H1 (cell line): ENCODE measurements around the gene CCT3. TPM values are rescaled to one million over a fixed set of nuclear protein-coding genes. Genes with fewer than 3 reads are reported as not detected.

Experiments
- ASH2L ChIP-seq: fragments of 200-600, 300-600 bp; sonication (generic); IDR thresholded peaks from one replicate; pipeline ENCODE4 v1.7.1; 2017; ENCODE audit warnings: low read length
- RAD21 ChIP-seq, 2 experiments: IDR thresholded peaks in 1 of 2; conservative IDR thresholded peaks in 1 of 2; 2 replicates each; pipeline ENCODE4 v1.6.1; 2011; ENCODE audit warnings: low read depth in 2 of 2, low read length in 2 of 2, improper control_type of control experiment in 1 of 2, inconsistent platforms in 1 of 2, mild to moderate bottlenecking in 1 of 2, moderate library complexity in 1 of 2
- polyA plus RNA-seq, 7 experiments: library from polyadenylated mRNA; depleted of rRNA in 3 of 7; stranded (reverse) in 5 of 7; unstranded in 2 of 7; fragments of >200 nt in 5 of 7; fragments of 200-250 nt in 2 of 7; gene quantifications; 1 replicate in 5 of 7; 2 replicates in 1 of 7; 4 replicates in 1 of 7; pipeline versions ENCODE4 v1.2.1 to v1.2.3, GENCODE V29; 2011 to 2013; ENCODE audit warnings: missing spikeins in 2 of 7, mixed read lengths in 2 of 7
- total RNA-seq: library from RNA; stranded (reverse); fragmentation: NEBNext Ultra II Directional; extraction: Animal tissue kit (Norgen Biotek cat#: 25700); gene quantifications from 2 replicates; pipeline ENCODE4 v1.2.1, GENCODE V29; 2021

Gene CCT3
- total and polyA plus RNA-seq, 2 of the 8 experiments (the other 6 are each of a cell fraction or from before 2014, with no cell fraction given): 431 to 480 TPM

- TF ChIP-seq RAD21 (IDR thresholded peaks at IDR 0.05 in 1 of 2, conservative IDR thresholded peaks at IDR 0.05 in 1 of 2; ENCODE audit: low read depth in 2 of 2, low read length in 2 of 2) (peak; percentile 65 to 75), ASH2L (no peak)
Observed at GRCh38 chr1:156359973-156360372, 21.9 kb upstream of the CCT3 start (continued).
